ENCODE measurements around the gene OSGIN1.

OSGIN1 gene

GRCh38 chr16:83925957-83926725 is 26.9 kb upstream of the OSGIN1 start:
- in situ Hi-C loops (cut with MboI; ENCODE audit: low sequenced_read_pairs), result no loop called here

- in situ Hi-C loops (cut with MboI; ENCODE audit: low sequenced_read_pairs), result no loop called here
Measured at GRCh38 chr16:83926726-83927397, 26.2 kb upstream of the OSGIN1 start.

GRCh38 chr16:83928341-83929055 is 24.5 kb upstream of the OSGIN1 start:
- in situ Hi-C loops (cut with MboI; ENCODE audit: low sequenced_read_pairs), result no loop called here

GRCh38 chr16:83929811-83930555 is 23.1 kb upstream of the OSGIN1 start:
- in situ Hi-C loops (cut with MboI; ENCODE audit: low sequenced_read_pairs), result no loop called here

GRCh38 chr16:83930730-83931500 is 22.1 kb upstream of the OSGIN1 start:
- in situ Hi-C loops (cut with MboI; ENCODE audit: low sequenced_read_pairs), result no loop called here

- in situ Hi-C loops (cut with MboI; ENCODE audit: low sequenced_read_pairs), result no loop called here
Measured at GRCh38 chr16:83931556-83931955, 21.5 kb upstream of the OSGIN1 start.

GRCh38 chr16:83932304-83932703 is 20.7 kb upstream of the OSGIN1 start:
- in situ Hi-C loops (cut with MboI; ENCODE audit: low sequenced_read_pairs), result no loop called here

GRCh38 chr16:83932955-83933673 is 19.9 kb upstream of the OSGIN1 start:
- in situ Hi-C loops (cut with MboI; ENCODE audit: low sequenced_read_pairs), result no loop called here

- in situ Hi-C loops (cut with MboI; ENCODE audit: low sequenced_read_pairs), result no loop called here
Measured at GRCh38 chr16:83933885-83934683, 19.0 kb upstream of the OSGIN1 start.

GRCh38 chr16:83934684-83934977 is 18.4 kb upstream of the OSGIN1 start:
- in situ Hi-C loops (cut with MboI; ENCODE audit: low sequenced_read_pairs), result no loop called here

- in situ Hi-C loops (cut with MboI; ENCODE audit: low sequenced_read_pairs), result no loop called here
Measured at GRCh38 chr16:83935005-83935857, 17.8 kb upstream of the OSGIN1 start.

GRCh38 chr16:83935858-83936255 is 17.2 kb upstream of the OSGIN1 start:
- in situ Hi-C loops (cut with MboI; ENCODE audit: low sequenced_read_pairs), result no loop called here

- in situ Hi-C loops (cut with MboI; ENCODE audit: low sequenced_read_pairs), result no loop called here
Measured at GRCh38 chr16:83936581-83937165, 16.4 kb upstream of the OSGIN1 start.

GRCh38 chr16:83937267-83937666 is 15.8 kb upstream of the OSGIN1 start:
- in situ Hi-C loops (cut with MboI; ENCODE audit: low sequenced_read_pairs), result no loop called here

GRCh38 chr16:83937922-83938885 is 14.8 kb upstream of the OSGIN1 start:
- in situ Hi-C loops (cut with MboI; ENCODE audit: low sequenced_read_pairs), result no loop called here

GRCh38 chr16:83939266-83939855 is 13.7 kb upstream of the OSGIN1 start:
- in situ Hi-C loops (cut with MboI; ENCODE audit: low sequenced_read_pairs), result no loop called here

All from HL-60/S4 (cell line).